WI38 (cell line): ENCODE results near the gene NOL7.

Source experiments
- H3K4me3 ChIP-seq: 2 replicates; pipeline ENCODE4 v1.5.1; 2011; ENCODE audit warnings: low read depth, mild to moderate bottlenecking, control low read depth, low read length
- CTCF ChIP-seq: IDR thresholded peaks from 2 replicates; pipeline ENCODE4 v1.5.1; 2012; ENCODE audit warnings: low read depth, mild to moderate bottlenecking, control low read depth, low read length

The NOL7 gene

GRCh38 chr6:13586603-13587542 lies 28.3 kb upstream of the NOL7 start:
- H3K4me3 ChIP-seq = no peak overlapping the region
- no peak for TF ChIP-seq CTCF

GRCh38 chr6:13589801-13590200 lies 25.3 kb upstream of the NOL7 start:
- no peak overlapping the region for H3K4me3 ChIP-seq
- TF ChIP-seq CTCF = no peak

- no peak overlapping the region for H3K4me3 ChIP-seq
- TF ChIP-seq CTCF = no peak
Observed at GRCh38 chr6:13590574-13591153, 24.5 kb upstream of the NOL7 start.

GRCh38 chr6:13591205-13591921 lies 23.8 kb upstream of the NOL7 start:
- no peak overlapping the region for H3K4me3 ChIP-seq
- TF ChIP-seq CTCF = no peak

- no peak overlapping the region for H3K4me3 ChIP-seq
- TF ChIP-seq CTCF = no peak
Observed at GRCh38 chr6:13593103-13593502, 22.0 kb upstream of the NOL7 start.

GRCh38 chr6:13593720-13594119 lies 21.4 kb upstream of the NOL7 start:
- H3K4me3 ChIP-seq = no peak overlapping the region
- no peak for TF ChIP-seq CTCF
